Activated CD8-positive, alpha-beta memory T cell treated with anti-CD3 and anti-CD28 coated beads for 24 hours (primary cell): Measurements from ENCODE around the gene MED13L.

Experiments
- DNase-seq: peaks from one replicate; pipeline ENCODE4 v3.0.0-alpha.2; 2020

MED13L gene

GRCh38 chr12:116206828-116207227 is 70.7 kb downstream of the MED13L start:
- no peak for DNase-seq

- no peak for DNase-seq
Observed at GRCh38 chr12:116204785-116205184, 72.7 kb downstream of the MED13L start.

- no peak for DNase-seq
Observed at GRCh38 chr12:116204169-116204568, 73.3 kb downstream of the MED13L start.

- no peak for DNase-seq
Observed at GRCh38 chr12:116202940-116203339, 74.6 kb downstream of the MED13L start.

GRCh38 chr12:116202433-116202832 is 75.1 kb downstream of the MED13L start:
- no peak for DNase-seq

GRCh38 chr12:116201908-116202307 is 75.6 kb downstream of the MED13L start:
- DNase-seq = no peak

GRCh38 chr12:116201359-116201758 is 76.1 kb downstream of the MED13L start:
- DNase-seq = no peak

- DNase-seq = no peak
Observed at GRCh38 chr12:116200812-116201211, 76.7 kb downstream of the MED13L start.

- DNase-seq = no peak
Observed at GRCh38 chr12:116199160-116199706, 78.3 kb downstream of the MED13L start.

GRCh38 chr12:116196752-116197718 is 80.5 kb downstream of the MED13L start:
- DNase-seq = no peak

- DNase-seq = no peak
Observed at GRCh38 chr12:116196226-116196625, 81.3 kb downstream of the MED13L start.

- peak; percentile 78 for DNase-seq
Observed at GRCh38 chr12:116194935-116195431, 82.5 kb downstream of the MED13L start.

GRCh38 chr12:116189692-116190091 is 87.8 kb downstream of the MED13L start:
- DNase-seq = no peak

GRCh38 chr12:116188581-116188980 is 88.9 kb downstream of the MED13L start:
- DNase-seq = no peak

- DNase-seq = no peak
Observed at GRCh38 chr12:116187151-116187511, 90.4 kb downstream of the MED13L start.

- DNase-seq = no peak
Observed at GRCh38 chr12:116186482-116187150, 90.9 kb downstream of the MED13L start.

- no peak for DNase-seq
Observed at GRCh38 chr12:116184763-116185162, 92.7 kb downstream of the MED13L start.

- DNase-seq = no peak
Observed at GRCh38 chr12:116183741-116184141, 93.8 kb downstream of the MED13L start.

- DNase-seq = no peak
Observed at GRCh38 chr12:116182359-116183063, 95.0 kb downstream of the MED13L start.

- DNase-seq = no peak
Observed at GRCh38 chr12:116180448-116180847, 97.0 kb downstream of the MED13L start.

GRCh38 chr12:116179384-116179783 is 98.1 kb downstream of the MED13L start:
- DNase-seq = no peak

GRCh38 chr12:116177017-116177416 is 100.5 kb downstream of the MED13L start:
- no peak for DNase-seq

GRCh38 chr12:116174904-116175303 is 102.6 kb downstream of the MED13L start:
- DNase-seq = no peak
